PC-3 (cell line): ENCODE measurements around the gene RBFOX2. TPM values are rescaled to one million over a fixed set of nuclear protein-coding genes. Genes with fewer than 3 reads are reported as not detected.
"Not testable (repeated sequence)": the region's sequence is repeated elsewhere in the genome, so short reads cannot be mapped to it uniquely, and the experiment has no call there.

Experiments
- ATAC-seq: fragments of 200-7000 bp; cut with Tn5 transposase; 2 replicates; pipeline ENCODE4 v1.9.1; 2020; ENCODE audit warnings: mild to moderate bottlenecking, moderate library complexity
- BruUV-seq: library from RNA; stranded (reverse); fragments of 400-500 nt; replicated peaks from 2 replicates; lab custom pipeline; 2021; lab: Mats Ljungman, UMichigan
- CTCF ChIA-PET: fragments of 300-600 bp; sonication (Branson Sonifier 250); formaldehyde crosslinking; loops from one replicate; lab custom pipeline; 2022; ENCODE audit warnings: antibody characterized with exemption; lab: Charles Lee
- POLR2A ChIA-PET: fragments of 300-600 bp; sonication (Branson Sonifier 250); formaldehyde crosslinking; loops from one replicate; lab custom pipeline; 2022; ENCODE audit warnings: antibody characterized with exemption; ENCODE audit not compliant: unreplicated experiment; lab: Charles Lee
- DNase-seq: peaks from one replicate; pipeline ENCODE4 v3.0.0-alpha.2; 2015
- H2AFZ ChIP-seq: fragments of 300-600 bp; sonication (generic); 2 replicates; pipeline ENCODE4 v1.6.0; 2016; ENCODE audit warnings: antibody characterized with exemption, low read length
- H3F3A ChIP-seq: fragments of 300-600 bp; sonication (generic); one replicate; pipeline ENCODE4 v1.6.0; 2017; ENCODE audit warnings: antibody characterized with exemption, low read length, control low read depth, mild to moderate bottlenecking; ENCODE audit not compliant: unreplicated experiment
- H3K27ac ChIP-seq: fragments of 300-600 bp; sonication (generic); 2 replicates; pipeline ENCODE4 v1.5.1; 2016; ENCODE audit warnings: mild to moderate bottlenecking, low read length
- H3K27me3 ChIP-seq: fragments of 300-600 bp; sonication (generic); 2 replicates; pipeline ENCODE4 v1.6.1; 2016; ENCODE audit warnings: low read length, mixed read lengths
- H3K36me3 ChIP-seq: fragments of 300-600 bp; sonication (generic); 2 replicates; pipeline ENCODE4 v1.6.1; 2016; ENCODE audit warnings: low read depth, mixed run types, low read length, mixed read lengths
- H3K4me1 ChIP-seq: fragments of 300-600 bp; sonication (generic); 2 replicates; pipeline ENCODE4 v1.5.1; 2016; ENCODE audit warnings: low read length; ENCODE audit not compliant: insufficient read depth
- H3K4me2 ChIP-seq: fragments of 300-600 bp; sonication (generic); 2 replicates; pipeline ENCODE4 v1.6.0; 2016; ENCODE audit warnings: low read length
- H3K4me3 ChIP-seq: fragments of 300-600 bp; sonication (generic); 2 replicates; pipeline ENCODE4 v1.5.1; 2016; ENCODE audit warnings: mild to moderate bottlenecking, low read length, mixed read lengths
- H3K79me2 ChIP-seq: fragments of 300-600 bp; sonication (generic); 2 replicates; pipeline ENCODE4 v1.6.1; 2017; ENCODE audit warnings: low read length, mixed read lengths
- H3K9ac ChIP-seq: fragments of 300-600 bp; sonication (generic); 2 replicates; pipeline ENCODE4 v1.6.0; 2016; ENCODE audit warnings: mild to moderate bottlenecking, low read length
- H3K9me2 ChIP-seq: fragments of 300-600 bp; sonication (generic); replicated peaks from 2 replicates; pipeline ENCODE4 v1.6.1; 2016; ENCODE audit warnings: mixed run types, low read length, mixed read lengths
- H3K9me3 ChIP-seq: fragments of 300-600 bp; sonication (generic); 2 replicates; pipeline ENCODE4 v1.6.1; 2016; ENCODE audit warnings: low read length, mixed read lengths
- H4K20me1 ChIP-seq: fragments of 300-600 bp; sonication (generic); 2 replicates; pipeline ENCODE4 v1.6.1; 2016; ENCODE audit warnings: low read length, mixed read lengths
- EZH2 ChIP-seq: fragments of 300-600 bp; sonication (generic); IDR thresholded peaks from one replicate; pipeline ENCODE4 v1.6.1; 2017; ENCODE audit warnings: antibody characterized with exemption, mild to moderate bottlenecking, low read length; ENCODE audit not compliant: unreplicated experiment
- EZH2phosphoT487 ChIP-seq: fragments of 300-600 bp; sonication (generic); IDR thresholded peaks from 2 replicates; pipeline ENCODE4 v1.6.1; 2018; ENCODE audit warnings: mild to moderate bottlenecking, antibody characterized with exemption, low read length, borderline replicate concordance
- intact Hi-C: fragments of 100-400 bp; cut with micrococcal nuclease; formaldehyde crosslinking; loops from 2 replicates; pipeline ENCODE4 v1.9.0; 2023
- total RNA-seq: library from RNA; depleted of rRNA; stranded (reverse); fragments of >200 nt; gene quantifications from 2 replicates; pipeline ENCODE4 v1.2.3, GENCODE V29; 2014
- TF ChIP-seq, protein P1 (sequence below): fragments of 300-600 bp; sonication (generic); conservative IDR thresholded peaks from 2 replicates; pipeline ENCODE4 v1.5.1; 2017; ENCODE audit warnings: antibody characterized with exemption, low read depth, mild to moderate bottlenecking, low read length

RBFOX2 gene
- total RNA-seq, 1 experiment from 2014 or later = 75.1 TPM

DNA sequence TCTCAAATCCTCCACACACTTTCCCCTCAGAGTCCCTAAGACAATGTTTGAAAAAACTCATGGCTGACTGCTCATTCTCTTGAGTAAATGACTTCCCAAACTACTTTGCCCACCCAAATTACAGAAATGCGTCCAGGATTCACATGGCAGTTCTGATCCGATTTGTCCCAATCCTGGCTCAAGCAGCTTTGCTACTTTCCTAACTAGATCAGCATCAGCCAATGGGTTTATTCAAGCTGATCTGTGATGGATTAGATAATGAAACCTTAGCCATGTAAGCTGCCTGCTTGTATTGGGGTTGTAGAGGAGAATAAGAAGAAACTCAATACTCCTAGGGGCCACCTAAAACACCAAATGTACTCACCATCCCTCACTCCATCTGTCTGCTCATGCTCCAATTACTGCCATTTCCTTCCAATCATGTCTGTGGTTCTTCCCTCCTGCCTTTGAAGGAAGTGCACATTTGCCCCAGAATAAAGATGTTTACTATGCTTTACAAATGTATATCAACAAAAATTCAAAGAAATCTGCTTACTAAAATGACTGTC, 6.9 kb downstream of the RBFOX2 start:
- no peaks in the 10 kb centered on the region for H3K9me2 ChIP-seq
- no peak overlapping the region for H3K4me2 ChIP-seq
- POLR2A ChIA-PET = no interaction called here
- ATAC-seq = no peak
- no peaks in the 10 kb centered on the region for H3K27me3 ChIP-seq
- no peaks in the 10 kb centered on the region for H3K9me3 ChIP-seq
- no peak overlapping the region for H3K4me3 ChIP-seq
- H3K27ac ChIP-seq = no peak overlapping the region
- no peak for DNase-seq
- CTCF ChIA-PET = no interaction called here
- no peak for TF ChIP-seq EZH2
- TF ChIP-seq EZH2phosphoT487 = no peak
- TF ChIP-seq, protein P1, sequence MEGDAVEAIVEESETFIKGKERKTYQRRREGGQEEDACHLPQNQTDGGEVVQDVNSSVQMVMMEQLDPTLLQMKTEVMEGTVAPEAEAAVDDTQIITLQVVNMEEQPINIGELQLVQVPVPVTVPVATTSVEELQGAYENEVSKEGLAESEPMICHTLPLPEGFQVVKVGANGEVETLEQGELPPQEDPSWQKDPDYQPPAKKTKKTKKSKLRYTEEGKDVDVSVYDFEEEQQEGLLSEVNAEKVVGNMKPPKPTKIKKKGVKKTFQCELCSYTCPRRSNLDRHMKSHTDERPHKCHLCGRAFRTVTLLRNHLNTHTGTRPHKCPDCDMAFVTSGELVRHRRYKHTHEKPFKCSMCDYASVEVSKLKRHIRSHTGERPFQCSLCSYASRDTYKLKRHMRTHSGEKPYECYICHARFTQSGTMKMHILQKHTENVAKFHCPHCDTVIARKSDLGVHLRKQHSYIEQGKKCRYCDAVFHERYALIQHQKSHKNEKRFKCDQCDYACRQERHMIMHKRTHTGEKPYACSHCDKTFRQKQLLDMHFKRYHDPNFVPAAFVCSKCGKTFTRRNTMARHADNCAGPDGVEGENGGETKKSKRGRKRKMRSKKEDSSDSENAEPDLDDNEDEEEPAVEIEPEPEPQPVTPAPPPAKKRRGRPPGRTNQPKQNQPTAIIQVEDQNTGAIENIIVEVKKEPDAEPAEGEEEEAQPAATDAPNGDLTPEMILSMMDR = no peak
- H3K9ac ChIP-seq = no peak overlapping the region
- intact Hi-C loops = no loop called here
- H4K20me1 ChIP-seq = peaks cover 16% of the 10 kb centered on the region; the same call in 1 of the 2 replicates
- 0 out of 2 replicates have a peak, but pooled peaks cover 4% of the 10 kb centered on the region for H3K4me1 ChIP-seq
- no TSS peak for BruUV-seq
- H2AFZ ChIP-seq = no peak overlapping the region
- H3K36me3 ChIP-seq = peaks cover 3% of the 10 kb centered on the region; the same call in 1 of the 2 replicates
- H3K79me2 ChIP-seq = peaks cover 85% of the 10 kb centered on the region
- H3F3A ChIP-seq = no peaks in the 10 kb centered on the region

DNA sequence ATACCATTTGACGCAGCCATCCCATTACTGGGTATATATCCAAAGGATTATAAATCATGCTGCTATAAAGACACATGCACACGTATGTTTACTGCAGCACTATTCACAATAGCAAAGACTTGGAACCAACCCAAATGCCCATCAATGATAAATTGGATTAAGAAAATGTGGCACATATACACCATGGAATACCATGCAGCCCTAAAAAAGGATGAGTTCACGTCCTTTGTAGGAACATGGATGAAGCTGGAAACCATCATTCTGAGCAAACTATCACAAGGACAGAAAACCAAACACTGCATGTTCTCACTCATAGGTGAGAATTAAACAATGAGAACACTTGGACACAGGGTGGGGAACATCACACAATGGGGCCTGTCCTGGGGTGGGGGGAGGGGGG, 7.8 kb downstream of the RBFOX2 start:
- H3K9ac ChIP-seq, H2AFZ ChIP-seq, H3K36me3 ChIP-seq, POLR2A ChIA-PET, H3K27ac ChIP-seq, H3K9me3 ChIP-seq, intact Hi-C loops, ATAC-seq, H3K4me3 ChIP-seq, CTCF ChIA-PET, H3K4me2 ChIP-seq, DNase-seq, H3K27me3 ChIP-seq, BruUV-seq, H3K4me1 ChIP-seq, H3F3A ChIP-seq, H3K9me2 ChIP-seq: not testable (repeated sequence)
- Histone ChIP-seq H3K79me2 (peaks cover 85% of the 10 kb centered on the region), H4K20me1 (peaks cover 11% of the 10 kb centered on the region; the same call in 1 of the 2 replicates)

DNA sequence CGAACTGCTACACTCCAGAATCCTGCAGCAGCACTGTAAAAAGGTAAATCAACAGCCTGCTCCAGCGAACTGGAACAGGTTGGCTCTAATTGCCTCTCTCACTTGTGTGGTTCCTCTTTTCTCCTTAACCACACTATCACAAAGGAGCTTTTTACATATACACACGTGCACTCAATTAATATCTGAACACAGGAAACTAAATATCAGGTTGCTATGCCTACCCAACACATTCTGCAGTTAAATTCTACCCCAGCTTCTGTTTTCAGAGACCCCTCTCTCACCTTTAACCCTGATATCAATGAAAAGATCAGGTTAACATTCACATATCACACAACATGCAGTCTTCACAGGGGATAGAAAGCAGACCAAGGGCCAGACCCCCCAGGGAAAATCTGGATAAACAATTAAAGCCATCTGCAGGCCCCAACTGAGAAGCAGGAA, 11.0 kb downstream of the RBFOX2 start:
- Histone ChIP-seq H3K4me3 (no peak overlapping the region), H3K79me2 (peaks cover 85% of the 10 kb centered on the region), H3K9me2 (no peaks in the 10 kb centered on the region), H3K9ac (no peak overlapping the region), H3K4me1 (no peaks in the 10 kb centered on the region), H4K20me1 (peaks cover 19% of the 10 kb centered on the region), H3K27me3 (no peaks in the 10 kb centered on the region), H3K4me2 (no peak overlapping the region), H3K9me3 (no peaks in the 10 kb centered on the region), H3K27ac (no peak overlapping the region), H3F3A (no peaks in the 10 kb centered on the region), H2AFZ (no peak overlapping the region), H3K36me3 (no peaks in the 10 kb centered on the region)
- ATAC-seq = no peak
- TF ChIP-seq EZH2 (no peak), EZH2phosphoT487 (no peak)
- TF ChIP-seq, protein P1 = no peak
- CTCF ChIA-PET = no interaction called here
- BruUV-seq = no TSS peak
- POLR2A ChIA-PET = no interaction called here
- intact Hi-C loops = no loop called here
- DNase-seq = no peak
